ENCODE data around the gene ALDH9A1.
"Not testable (repeated sequence)": the region's sequence is repeated elsewhere in the genome, so short reads cannot be mapped to it uniquely, and the experiment has no call there.

Gene ALDH9A1

DNA sequence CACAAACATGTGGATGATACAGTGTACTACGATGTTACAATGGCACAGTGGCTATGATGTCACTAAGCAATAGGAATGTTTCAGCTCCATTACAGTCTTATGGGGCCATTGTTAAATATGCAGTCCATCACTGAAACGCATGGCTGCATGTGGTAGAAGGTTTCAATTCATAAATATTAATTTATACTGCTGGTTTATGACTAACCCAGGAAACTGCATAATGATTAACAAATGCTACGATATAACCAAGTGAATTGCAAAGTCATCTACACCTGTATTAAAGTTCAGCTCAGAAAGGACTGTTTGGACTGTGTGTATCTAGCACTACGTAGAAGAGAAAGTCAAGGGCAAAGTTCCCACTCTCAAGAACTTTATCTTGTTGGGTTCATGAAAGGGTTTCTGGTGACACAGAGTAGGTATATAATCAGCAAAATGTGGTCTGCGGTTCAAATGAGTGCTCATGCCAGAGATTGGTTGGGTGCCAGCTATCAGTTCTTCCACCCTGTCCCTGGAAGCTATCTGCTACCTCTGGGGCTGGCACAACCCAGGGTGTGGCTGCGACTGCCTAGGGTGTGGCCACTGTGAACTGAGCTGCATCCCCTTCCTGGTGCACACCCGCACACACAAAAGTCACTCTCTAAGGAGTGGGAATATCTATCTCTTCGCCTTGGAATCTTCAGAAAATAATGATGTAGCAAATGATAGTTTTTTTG lies 52.6 kb downstream of the ALDH9A1 start:
- Histone ChIP-seq H3K4me3 (ENCODE audit: low read depth, low read length) (no peak overlapping the region), H3K27me3 (ENCODE audit: insufficient read depth, low read length) (no peaks in the 10 kb centered on the region), H3K79me2 (ENCODE audit: control insufficient read depth, insufficient read depth, low read length, unreplicated experiment) (peaks cover 34% of the 10 kb centered on the region), H2AFZ (ENCODE audit: low read length, unreplicated experiment) (no peak overlapping the region), H3K36me3 (ENCODE audit: insufficient read depth, low read length) (peaks cover 10% of the 10 kb centered on the region; the same call in 1 of the 2 replicates), H3K4me1 (ENCODE audit: control insufficient read depth, insufficient read depth, low read length, unreplicated experiment) (peaks cover 15% of the 10 kb centered on the region), H3K27ac (ENCODE audit: low read depth, low read length) (no peak overlapping the region)

DNA sequence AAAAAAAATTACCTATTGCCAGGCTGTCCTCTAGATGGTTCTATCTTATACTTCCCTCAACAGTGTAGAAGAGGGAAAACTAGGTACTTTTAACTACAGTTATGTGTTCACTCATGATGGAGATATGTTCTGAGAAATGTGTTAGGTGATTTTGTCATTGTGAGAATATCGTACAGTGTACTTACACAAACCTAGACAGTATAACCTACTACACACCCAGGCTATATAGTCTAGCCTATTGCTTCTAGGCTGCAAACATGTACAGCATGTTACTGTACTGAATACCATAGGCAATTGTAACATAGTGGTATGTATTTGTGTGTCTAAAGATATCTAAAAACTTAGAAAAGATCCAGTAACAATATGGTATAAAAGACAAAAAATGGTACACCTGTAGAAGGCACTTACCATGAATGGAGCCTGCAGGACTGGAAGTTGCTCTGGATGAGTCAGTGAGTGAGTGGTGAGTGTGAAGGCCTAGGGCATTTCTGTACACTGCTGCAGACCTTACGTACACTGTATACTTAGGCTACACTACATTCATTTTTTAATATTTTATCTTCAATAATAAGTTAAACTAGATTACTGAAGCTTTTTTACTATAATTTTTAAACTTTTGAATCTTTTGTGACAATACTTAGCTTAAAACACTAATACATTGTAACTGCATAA lies 54.2 kb downstream of the ALDH9A1 start:
- H2AFZ ChIP-seq (ENCODE audit: low read length, unreplicated experiment): no peak overlapping the region

GRCh38 chr1:165641231-165641987 lies 57.0 kb downstream of the ALDH9A1 start:
- no peaks in the 10 kb centered on the region for H3K27me3 ChIP-seq (ENCODE audit: insufficient read depth, low read length)
- H3K36me3 ChIP-seq (ENCODE audit: insufficient read depth, low read length): no peaks in the 10 kb centered on the region
- H3K27ac ChIP-seq (ENCODE audit: low read depth, low read length): no peak overlapping the region
- peaks cover 31% of the 10 kb centered on the region for H3K4me1 ChIP-seq (ENCODE audit: control insufficient read depth, insufficient read depth, low read length, unreplicated experiment)
- no peak overlapping the region for H2AFZ ChIP-seq (ENCODE audit: low read length, unreplicated experiment)
- H3K4me3 ChIP-seq (ENCODE audit: low read depth, low read length): no peak overlapping the region
- peaks cover 33% of the 10 kb centered on the region for H3K79me2 ChIP-seq (ENCODE audit: control insufficient read depth, insufficient read depth, low read length, unreplicated experiment)

More for the DNA sequence above, 54.2 kb downstream of the ALDH9A1 start:
- Histone ChIP-seq H3K4me3 (ENCODE audit: low read depth, low read length) (no peak overlapping the region), H3K27me3 (ENCODE audit: insufficient read depth, low read length) (no peaks in the 10 kb centered on the region), H3K79me2 (ENCODE audit: control insufficient read depth, insufficient read depth, low read length, unreplicated experiment) (peaks cover 44% of the 10 kb centered on the region), H3K27ac (ENCODE audit: low read depth, low read length) (no peak overlapping the region), H3K4me1 (ENCODE audit: control insufficient read depth, insufficient read depth, low read length, unreplicated experiment) (peaks cover 15% of the 10 kb centered on the region), H3K36me3 (ENCODE audit: insufficient read depth, low read length) (no peaks in the 10 kb centered on the region)

GRCh38 chr1:165639821-165640623 lies 58.3 kb downstream of the ALDH9A1 start:
- H3K79me2 ChIP-seq (ENCODE audit: control insufficient read depth, insufficient read depth, low read length, unreplicated experiment): peaks cover 35% of the 10 kb centered on the region
- H2AFZ ChIP-seq (ENCODE audit: low read length, unreplicated experiment): no peak overlapping the region
- peaks cover 32% of the 10 kb centered on the region for H3K4me1 ChIP-seq (ENCODE audit: control insufficient read depth, insufficient read depth, low read length, unreplicated experiment)
- H3K4me3 ChIP-seq (ENCODE audit: low read depth, low read length): no peak overlapping the region
- no peak overlapping the region for H3K27ac ChIP-seq (ENCODE audit: low read depth, low read length)
- no peaks in the 10 kb centered on the region for H3K27me3 ChIP-seq (ENCODE audit: insufficient read depth, low read length)
- no peaks in the 10 kb centered on the region for H3K36me3 ChIP-seq (ENCODE audit: insufficient read depth, low read length)

DNA sequence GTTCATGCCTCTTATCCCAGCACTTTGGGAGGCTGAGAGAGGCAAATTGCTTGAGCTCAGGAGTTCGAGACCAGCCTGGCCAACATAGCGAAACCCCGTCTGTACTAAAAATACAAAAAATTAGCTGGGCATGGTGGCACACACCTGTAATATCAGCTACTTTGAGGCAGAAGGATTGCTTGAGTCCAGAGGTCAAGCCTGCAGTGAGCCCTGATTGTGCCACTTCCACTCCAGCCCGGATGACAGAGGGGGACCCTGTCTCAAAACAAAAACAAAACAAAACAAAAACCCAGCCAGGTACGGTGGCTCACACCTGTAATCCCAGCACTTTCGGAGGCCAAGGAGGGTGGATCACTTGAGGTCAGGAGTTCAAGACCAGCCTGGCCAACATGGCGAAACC lies 60.2 kb downstream of the ALDH9A1 start:
- not testable (repeated sequence) for H2AFZ ChIP-seq (ENCODE audit: low read length, unreplicated experiment); H3K36me3 ChIP-seq (ENCODE audit: insufficient read depth, low read length); H3K4me3 ChIP-seq (ENCODE audit: low read depth, low read length); H3K27me3 ChIP-seq (ENCODE audit: insufficient read depth, low read length)
- H3K79me2 ChIP-seq (ENCODE audit: control insufficient read depth, insufficient read depth, low read length, unreplicated experiment): peaks cover 49% of the 10 kb centered on the region
- H3K4me1 ChIP-seq (ENCODE audit: control insufficient read depth, insufficient read depth, low read length, unreplicated experiment): peaks cover 45% of the 10 kb centered on the region
- H3K27ac ChIP-seq (ENCODE audit: low read depth, low read length): peak overlapping the region; percentile 81

DNA sequence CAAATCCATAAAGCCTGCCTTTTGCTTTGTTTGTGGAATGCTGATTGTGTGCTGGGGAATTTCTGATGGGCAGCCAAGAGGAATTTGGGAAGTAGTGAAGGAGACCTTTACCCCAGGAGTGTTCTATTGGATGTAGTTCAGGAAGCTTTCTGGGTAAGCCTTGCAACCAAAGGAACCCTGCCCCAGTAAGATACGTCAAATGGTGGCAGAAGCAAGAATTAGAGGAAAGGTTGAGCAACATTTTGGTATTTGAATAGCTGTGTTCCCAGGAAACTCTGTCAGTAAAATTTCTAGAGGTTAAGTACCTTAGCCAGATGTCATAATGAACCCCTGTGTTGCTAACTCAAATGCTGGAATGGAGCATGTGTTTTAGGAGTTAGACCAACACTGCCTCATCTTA lies 60.9 kb downstream of the ALDH9A1 start:
- H3K27me3 ChIP-seq (ENCODE audit: insufficient read depth, low read length): no peaks in the 10 kb centered on the region
- no peak overlapping the region for H2AFZ ChIP-seq (ENCODE audit: low read length, unreplicated experiment)
- H3K27ac ChIP-seq (ENCODE audit: low read depth, low read length): peak overlapping the region; percentile 81
- peaks cover 52% of the 10 kb centered on the region for H3K4me1 ChIP-seq (ENCODE audit: control insufficient read depth, insufficient read depth, low read length, unreplicated experiment)
- H3K36me3 ChIP-seq (ENCODE audit: insufficient read depth, low read length): no peaks in the 10 kb centered on the region
- peak overlapping the region; percentile 49; the same call in 1 of the 2 replicates for H3K4me3 ChIP-seq (ENCODE audit: low read depth, low read length)
- H3K79me2 ChIP-seq (ENCODE audit: control insufficient read depth, insufficient read depth, low read length, unreplicated experiment): peaks cover 50% of the 10 kb centered on the region

- no peak overlapping the region for H3K4me3 ChIP-seq (ENCODE audit: low read depth, low read length)
- H3K36me3 ChIP-seq (ENCODE audit: insufficient read depth, low read length): no peaks in the 10 kb centered on the region
- H3K4me1 ChIP-seq (ENCODE audit: control insufficient read depth, insufficient read depth, low read length, unreplicated experiment): peaks cover 43% of the 10 kb centered on the region
- H3K27me3 ChIP-seq (ENCODE audit: insufficient read depth, low read length): no peaks in the 10 kb centered on the region
- H3K27ac ChIP-seq (ENCODE audit: low read depth, low read length): no peak overlapping the region
- peaks cover 54% of the 10 kb centered on the region for H3K79me2 ChIP-seq (ENCODE audit: control insufficient read depth, insufficient read depth, low read length, unreplicated experiment)
- no peak overlapping the region for H2AFZ ChIP-seq (ENCODE audit: low read length, unreplicated experiment)
Measured at GRCh38 chr1:165635823-165636222, 62.5 kb downstream of the ALDH9A1 start.

- H3K36me3 ChIP-seq (ENCODE audit: insufficient read depth, low read length): no peaks in the 10 kb centered on the region
- H3K4me3 ChIP-seq (ENCODE audit: low read depth, low read length): no peak overlapping the region
- no peaks in the 10 kb centered on the region for H3K27me3 ChIP-seq (ENCODE audit: insufficient read depth, low read length)
- no peak overlapping the region for H2AFZ ChIP-seq (ENCODE audit: low read length, unreplicated experiment)
- peaks cover 43% of the 10 kb centered on the region for H3K4me1 ChIP-seq (ENCODE audit: control insufficient read depth, insufficient read depth, low read length, unreplicated experiment)
- H3K27ac ChIP-seq (ENCODE audit: low read depth, low read length): no peak overlapping the region
- peaks cover 54% of the 10 kb centered on the region for H3K79me2 ChIP-seq (ENCODE audit: control insufficient read depth, insufficient read depth, low read length, unreplicated experiment)
Measured at GRCh38 chr1:165635329-165635728, 63.0 kb downstream of the ALDH9A1 start.

DNA sequence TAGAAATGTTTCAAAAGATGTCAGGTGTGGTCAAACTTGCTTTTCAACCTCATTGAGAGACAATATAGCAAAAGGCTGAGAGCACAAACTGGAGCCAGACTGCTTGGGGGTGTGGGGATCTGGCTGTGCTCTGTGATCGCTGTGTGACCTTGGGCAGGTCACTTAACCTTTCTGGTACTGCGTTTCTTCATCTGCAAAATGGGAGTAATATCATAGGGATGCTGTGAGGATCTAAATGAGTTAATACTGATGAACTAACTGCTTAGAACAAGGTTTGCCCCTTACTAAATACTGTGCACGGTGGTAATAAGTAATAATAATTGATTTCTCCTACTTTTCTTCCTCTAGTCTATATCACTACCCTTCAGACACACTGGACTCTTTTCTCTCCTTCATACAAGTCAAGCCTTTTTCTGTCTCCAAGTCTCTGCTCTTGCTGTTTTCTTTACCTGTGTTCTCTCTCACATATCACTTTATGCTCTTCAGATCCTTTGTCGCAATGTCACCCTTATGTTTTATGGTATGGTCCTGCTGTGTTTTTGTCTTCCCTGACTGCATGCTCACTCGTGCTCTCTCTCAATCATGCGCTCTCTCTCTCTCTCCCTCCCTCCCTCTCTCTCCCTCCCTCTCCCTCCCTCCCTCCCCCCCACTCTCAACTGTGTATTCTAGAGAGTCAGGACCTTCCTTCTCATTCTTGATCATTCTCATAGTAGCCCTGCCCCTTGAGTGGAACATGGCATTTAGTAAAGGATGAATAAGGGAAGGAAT lies 64.0 kb downstream of the ALDH9A1 start:
- H3K36me3 ChIP-seq (ENCODE audit: insufficient read depth, low read length): no peaks in the 10 kb centered on the region
- no peak overlapping the region for H3K27ac ChIP-seq (ENCODE audit: low read depth, low read length)
- peaks cover 46% of the 10 kb centered on the region for H3K79me2 ChIP-seq (ENCODE audit: control insufficient read depth, insufficient read depth, low read length, unreplicated experiment)
- H3K27me3 ChIP-seq (ENCODE audit: insufficient read depth, low read length): no peaks in the 10 kb centered on the region
- H3K4me1 ChIP-seq (ENCODE audit: control insufficient read depth, insufficient read depth, low read length, unreplicated experiment): peaks cover 51% of the 10 kb centered on the region
- H3K4me3 ChIP-seq (ENCODE audit: low read depth, low read length): peak overlapping the region; percentile 46; the same call in 1 of the 2 replicates
- no peak overlapping the region for H2AFZ ChIP-seq (ENCODE audit: low read length, unreplicated experiment)
